ENCODE results near the gene DIAPH1.

The DIAPH1 gene

DNA sequence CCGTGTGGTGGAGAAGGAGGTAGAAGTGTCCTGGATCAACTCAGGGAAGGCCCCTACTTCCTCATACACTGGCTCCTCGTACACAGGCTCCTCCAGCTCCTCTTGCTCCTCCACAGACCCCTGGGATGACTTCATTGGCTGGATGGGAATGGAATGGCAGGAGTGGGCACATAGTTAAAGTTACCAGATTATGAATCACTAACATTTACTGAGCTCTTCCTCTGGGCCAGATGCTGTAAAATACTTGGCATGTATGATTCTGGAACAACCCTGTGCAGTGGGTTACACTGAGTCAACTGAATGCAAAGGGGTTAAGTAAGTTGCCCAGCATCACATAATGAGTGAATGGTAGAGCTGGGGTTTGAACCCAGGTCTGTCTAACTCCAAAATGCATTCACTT is 35.5 kb upstream of the DIAPH1 start:
- Histone ChIP-seq H2AFZ (ENCODE audit: low read length) (no peak overlapping the region), H3K36me3 (ENCODE audit: insufficient read depth, low read length) (no peaks in the 10 kb centered on the region)
- TF ChIP-seq CTCF (conservative IDR thresholded peaks at IDR 0.05; ENCODE audit: low read length) (no peak), EZH2phosphoT487 (IDR thresholded peaks at IDR 0.05; ENCODE audit: borderline replicate concordance) (no peak)

DNA sequence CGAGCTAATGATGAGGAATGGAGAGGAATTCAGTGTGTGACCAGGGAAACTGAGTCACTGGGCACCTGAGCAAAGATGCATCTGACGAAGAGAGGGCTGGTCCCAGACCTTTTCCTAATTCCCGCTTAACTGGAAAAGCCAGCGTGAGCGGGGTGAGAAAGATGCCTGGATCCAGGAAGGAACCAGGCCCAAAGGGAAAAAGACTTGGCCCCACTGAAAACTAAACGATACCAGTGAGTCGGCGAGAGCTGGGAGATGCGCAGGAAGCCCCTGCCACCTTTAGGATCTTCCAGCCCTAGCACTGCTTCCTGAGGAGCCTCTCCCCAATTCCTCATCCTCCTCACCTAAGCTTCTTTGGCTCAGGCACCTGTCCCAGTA is 32.9 kb upstream of the DIAPH1 start:
- peak overlapping the region; percentile 68 for H3K9ac ChIP-seq (ENCODE audit: low read depth, low read length, poor library complexity, severe bottlenecking)
- H3K9me2 ChIP-seq (replicated peaks; ENCODE audit: low read depth, low read length), result no peaks in the 10 kb centered on the region
- H4K20me1 ChIP-seq (ENCODE audit: insufficient read depth, low read length, poor library complexity, severe bottlenecking), result no peaks in the 10 kb centered on the region
- no peaks in the 10 kb centered on the region for H3K79me2 ChIP-seq (ENCODE audit: insufficient read depth, low read length)
- H3K4me1 ChIP-seq (ENCODE audit: insufficient read depth, low read length, poor library complexity, severe bottlenecking), result peaks cover 3% of the 10 kb centered on the region
- H3K4me2 ChIP-seq (ENCODE audit: low read depth, low read length, poor library complexity, severe bottlenecking), result peak overlapping the region; percentile 82
- H3F3A ChIP-seq (ENCODE audit: low read depth), result no peaks in the 10 kb centered on the region
- no peak for TF ChIP-seq EZH2phosphoT487 (IDR thresholded peaks at IDR 0.05; ENCODE audit: borderline replicate concordance)
- TF ChIP-seq CTCF (conservative IDR thresholded peaks at IDR 0.05; ENCODE audit: low read length), result no peak
- H3K4me3 ChIP-seq (ENCODE audit: low read length, poor library complexity, severe bottlenecking), result peak overlapping the region; percentile 74
- H2AFZ ChIP-seq (ENCODE audit: low read length), result peak overlapping the region; percentile 82
- H3K9me3 ChIP-seq (ENCODE audit: insufficient read depth, low read depth, low read length), result no peaks in the 10 kb centered on the region
- no peaks in the 10 kb centered on the region for H3K27me3 ChIP-seq (ENCODE audit: insufficient read depth, low read length, poor library complexity, severe bottlenecking)
- H3K36me3 ChIP-seq (ENCODE audit: insufficient read depth, low read length), result no peaks in the 10 kb centered on the region

More for the DNA sequence above, 35.5 kb upstream of the DIAPH1 start:
- Histone ChIP-seq H3K79me2 (ENCODE audit: insufficient read depth, low read length) (no peaks in the 10 kb centered on the region), H4K20me1 (ENCODE audit: insufficient read depth, low read length, poor library complexity, severe bottlenecking) (no peaks in the 10 kb centered on the region), H3K9me3 (ENCODE audit: insufficient read depth, low read depth, low read length) (no peaks in the 10 kb centered on the region), H3K27me3 (ENCODE audit: insufficient read depth, low read length, poor library complexity, severe bottlenecking) (no peaks in the 10 kb centered on the region), H3K4me2 (ENCODE audit: low read depth, low read length, poor library complexity, severe bottlenecking) (no peak overlapping the region), H3K4me3 (ENCODE audit: low read length, poor library complexity, severe bottlenecking) (no peak overlapping the region), H3K9ac (ENCODE audit: low read depth, low read length, poor library complexity, severe bottlenecking) (no peak overlapping the region), H3F3A (ENCODE audit: low read depth) (no peaks in the 10 kb centered on the region), H3K9me2 (replicated peaks; ENCODE audit: low read depth, low read length) (no peaks in the 10 kb centered on the region), H3K4me1 (ENCODE audit: insufficient read depth, low read length, poor library complexity, severe bottlenecking) (peaks cover 3% of the 10 kb centered on the region)

DNA sequence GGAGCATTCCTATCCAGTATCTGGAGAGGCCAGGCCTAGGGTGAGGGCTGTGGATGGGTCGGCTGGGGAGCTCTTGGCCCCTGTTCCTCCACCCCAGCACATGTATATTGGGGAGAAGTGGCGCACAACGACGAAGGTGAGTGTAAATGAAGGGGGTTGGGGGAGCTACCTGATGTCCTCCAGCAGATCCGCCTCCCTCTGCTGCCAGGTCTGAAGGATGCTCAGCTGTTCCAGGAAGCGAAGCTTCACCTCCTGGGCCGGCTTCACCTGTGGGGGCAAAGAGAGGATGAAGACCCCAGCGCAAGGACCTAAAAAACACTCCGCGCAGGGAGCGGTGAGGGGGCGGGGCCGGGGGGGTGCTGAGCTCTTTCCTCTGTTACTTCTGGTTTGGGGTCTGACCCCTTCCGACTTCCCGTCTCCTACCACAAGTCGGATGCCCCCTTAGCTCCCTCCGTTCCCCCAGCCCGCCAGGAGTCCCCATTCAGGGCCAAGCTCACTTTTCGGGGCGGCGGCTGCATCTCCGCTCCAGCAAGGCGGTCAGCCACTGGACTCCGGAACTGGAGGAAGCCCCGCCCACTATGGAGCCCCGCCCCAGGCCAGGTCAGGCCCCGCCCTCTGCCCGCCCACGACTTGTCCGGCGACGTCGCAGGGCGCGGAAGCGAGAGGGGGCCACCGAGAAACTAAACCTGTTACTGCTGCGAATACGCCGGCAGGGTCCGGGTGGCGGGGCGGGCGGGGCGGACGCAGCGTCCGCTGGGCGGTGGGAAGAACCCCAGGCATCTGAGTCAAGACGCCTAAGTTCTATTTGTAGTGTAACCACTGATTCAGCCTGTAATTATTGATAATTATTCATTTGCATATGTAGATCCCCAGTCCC is 32.3 kb upstream of the DIAPH1 start, which contains the start of gene FCHSD1:
FCHSD1 (minus strand) TSS at position 568 of the 877 bp plus-strand sequence; CDS start at position 518, 50 bp downstream.
- H3K9me2 ChIP-seq (replicated peaks; ENCODE audit: low read depth, low read length), result no peaks in the 10 kb centered on the region
- no peaks in the 10 kb centered on the region for H3K79me2 ChIP-seq (ENCODE audit: insufficient read depth, low read length)
- peak within 1 kb of the TSS; percentile 74 for H3K4me3 ChIP-seq (ENCODE audit: low read length, poor library complexity, severe bottlenecking)
- peak within 1 kb of the TSS; percentile 68 for H3K9ac ChIP-seq (ENCODE audit: low read depth, low read length, poor library complexity, severe bottlenecking)
- H3F3A ChIP-seq (ENCODE audit: low read depth), result no peaks in the 10 kb centered on the region
- H4K20me1 ChIP-seq (ENCODE audit: insufficient read depth, low read length, poor library complexity, severe bottlenecking), result no peaks in the 10 kb centered on the region
- no peaks in the 10 kb centered on the region for H3K9me3 ChIP-seq (ENCODE audit: insufficient read depth, low read depth, low read length)
- H2AFZ ChIP-seq (ENCODE audit: low read length), result peak within 1 kb of the TSS; percentile 82
- peak within 1 kb of the TSS; percentile 82 for H3K4me2 ChIP-seq (ENCODE audit: low read depth, low read length, poor library complexity, severe bottlenecking)
- TF ChIP-seq EZH2phosphoT487 (IDR thresholded peaks at IDR 0.05; ENCODE audit: borderline replicate concordance) (no peak), CTCF (conservative IDR thresholded peaks at IDR 0.05; ENCODE audit: low read length) (no peak)
- peaks cover 3% of the 10 kb centered on the region for H3K4me1 ChIP-seq (ENCODE audit: insufficient read depth, low read length, poor library complexity, severe bottlenecking)
- H3K36me3 ChIP-seq (ENCODE audit: insufficient read depth, low read length), result no peaks in the 10 kb centered on the region
- H3K27me3 ChIP-seq (ENCODE audit: insufficient read depth, low read length, poor library complexity, severe bottlenecking), result no peaks in the 10 kb centered on the region
